NCI-H526 (cell line): ENCODE measurements around the gene DNAI1.
"Not testable (repeated sequence)": the region's sequence is repeated elsewhere in the genome, so short reads cannot be mapped to it uniquely, and the experiment has no call there.

Experiments
- DNase-seq, 2 experiments: peaks; one replicate each; lab custom pipeline; 2025; lab: John Stamatoyannopoulos, UW

DNAI1 gene

DNA sequence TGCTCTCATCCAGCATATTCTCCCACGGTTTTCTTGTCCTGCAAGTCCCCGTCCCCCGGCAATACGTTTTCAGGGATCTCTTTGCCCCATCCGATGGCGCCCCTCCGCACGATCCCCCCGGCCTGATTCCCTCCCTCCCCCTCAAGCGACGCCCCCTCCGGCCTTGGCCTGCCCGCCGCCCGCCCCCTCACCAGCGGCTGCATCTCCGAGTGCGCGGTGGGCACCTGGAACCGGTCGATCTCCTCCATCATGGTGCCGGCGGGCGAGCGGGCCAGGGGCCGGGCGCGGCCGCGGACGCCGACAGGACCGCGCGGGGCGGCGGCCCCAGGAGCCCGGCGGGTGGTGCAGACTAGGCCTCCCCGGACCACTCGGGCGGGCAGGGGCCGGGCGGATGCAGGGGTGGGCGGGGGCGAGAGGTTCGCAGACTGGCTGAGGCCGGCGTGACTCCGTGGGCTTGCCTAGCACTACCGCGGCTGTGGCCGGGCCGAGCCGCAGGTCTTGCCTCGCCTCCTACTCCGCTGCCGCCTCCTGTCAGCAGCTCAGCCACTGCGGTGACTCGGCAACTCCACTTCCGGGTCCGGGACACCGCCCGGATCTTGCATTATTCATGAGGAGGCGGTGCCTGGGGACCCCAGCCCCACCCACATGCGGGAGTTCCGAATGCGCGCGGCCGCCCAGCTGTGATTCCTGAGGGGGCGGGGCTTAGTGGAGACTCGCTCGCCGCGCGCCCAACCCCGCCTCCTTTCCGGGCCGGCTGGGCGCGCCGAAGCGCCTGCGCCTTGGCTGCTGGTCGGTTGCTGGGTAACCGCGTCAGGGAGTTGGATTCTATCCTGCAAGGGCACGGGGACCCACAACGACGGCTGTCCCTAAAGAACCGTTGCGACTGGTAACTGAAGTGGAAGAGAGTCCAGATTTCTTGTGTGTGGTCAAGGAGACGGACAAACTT, at the start of gene DNAI1, which contains the start of gene FAM219A:
TSS of gene DNAI1 (plus strand) at position 793 of the 946 bp plus-strand sequence. CDS start 201 bp downstream, outside the sequence.
TSS of gene FAM219A (minus strand) at position 558 of the 946 bp plus-strand sequence. CDS start at position 251, 307 bp downstream.
- DNase-seq, result peak; percentile 92 to 98

DNA sequence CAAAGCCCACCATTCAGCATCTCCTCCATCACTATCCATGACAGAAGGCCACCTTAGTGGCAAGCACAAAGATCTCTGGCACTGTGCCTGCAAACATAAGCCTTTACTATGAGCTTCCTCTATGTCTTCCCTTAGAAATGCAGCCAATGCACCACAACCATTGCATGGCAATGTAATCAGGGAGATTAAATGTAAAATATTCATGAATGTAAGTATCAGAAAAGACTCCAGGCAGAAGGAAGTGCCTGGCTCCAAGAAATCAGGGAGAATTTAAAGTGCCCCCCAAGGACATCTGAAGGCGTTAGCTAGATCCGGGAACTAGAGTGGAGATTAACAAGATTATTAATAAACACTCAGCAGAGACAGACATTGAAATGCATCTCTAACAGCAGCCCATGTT, 49.5 kb upstream of the DNAI1 start:
- DNase-seq, result no peak

DNA sequence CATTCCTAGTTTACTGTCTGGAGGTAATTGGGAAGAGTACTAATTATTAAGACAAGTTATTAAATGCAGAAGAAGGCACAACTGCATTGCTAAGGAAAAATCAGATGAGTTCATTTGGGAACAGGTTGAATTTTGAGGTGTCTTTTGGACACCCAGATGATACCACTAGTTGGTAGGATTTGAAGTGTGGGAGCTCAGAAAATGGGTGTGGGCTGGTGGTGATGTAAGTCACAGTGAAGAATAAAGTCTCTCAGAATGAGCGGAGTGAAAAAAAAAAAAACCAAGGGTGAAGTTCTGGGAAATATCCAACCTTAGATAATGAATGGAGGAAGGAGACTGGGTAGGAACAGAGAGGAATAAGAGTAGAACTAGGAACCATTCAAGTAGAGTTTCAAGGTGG, 46.3 kb upstream of the DNAI1 start:
- no peak for DNase-seq

DNA sequence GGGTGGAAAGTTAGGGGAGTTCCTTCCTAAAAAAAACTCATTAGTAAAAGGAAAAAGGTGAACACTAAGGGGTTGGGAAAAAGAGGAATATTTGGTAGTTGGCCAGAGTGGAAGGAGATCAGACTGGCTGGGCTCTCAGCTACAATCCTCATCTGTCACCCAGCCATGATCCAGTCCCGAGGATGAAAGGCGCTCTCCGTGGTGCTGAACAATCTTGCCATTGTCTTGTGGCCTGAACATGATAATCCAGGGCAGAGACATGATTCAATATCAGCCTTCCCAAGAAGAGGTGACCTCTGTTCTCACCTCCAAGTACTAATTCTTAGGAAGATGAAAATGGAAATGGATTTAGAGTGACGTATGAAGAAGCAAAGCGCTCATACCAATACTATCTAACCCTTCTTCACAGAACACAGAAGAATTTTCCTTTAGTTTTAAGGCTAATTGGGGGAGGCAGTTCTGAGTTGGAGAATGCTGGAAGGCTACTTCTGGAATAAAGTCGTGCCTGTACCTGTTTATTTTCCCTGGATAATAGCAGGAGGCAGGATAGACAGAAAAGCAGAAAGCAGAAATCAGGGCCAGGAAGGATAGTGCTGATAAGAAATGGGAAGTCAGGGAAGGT, 45.3 kb upstream of the DNAI1 start:
- DNase-seq, result no peak

DNA sequence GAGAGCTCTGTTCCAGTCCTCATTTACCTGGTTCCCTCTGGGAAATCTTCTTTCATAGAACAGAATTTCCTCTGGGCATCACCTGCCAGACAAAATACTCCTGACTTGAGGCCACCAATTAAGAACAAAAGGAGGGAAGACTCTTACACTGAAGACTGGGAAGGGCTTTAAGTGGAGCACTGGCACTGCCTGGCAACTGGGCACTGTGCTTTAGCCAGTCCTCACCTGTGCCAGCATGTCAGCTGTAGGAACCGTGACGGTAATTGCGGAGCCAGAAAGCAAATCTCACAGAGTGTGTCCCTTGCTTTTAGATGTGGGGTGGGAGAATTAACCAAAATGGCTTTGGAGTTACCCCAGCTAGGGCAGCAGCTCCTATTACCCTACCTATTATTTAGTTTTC, 40.9 kb upstream of the DNAI1 start:
- no peak for DNase-seq

DNA sequence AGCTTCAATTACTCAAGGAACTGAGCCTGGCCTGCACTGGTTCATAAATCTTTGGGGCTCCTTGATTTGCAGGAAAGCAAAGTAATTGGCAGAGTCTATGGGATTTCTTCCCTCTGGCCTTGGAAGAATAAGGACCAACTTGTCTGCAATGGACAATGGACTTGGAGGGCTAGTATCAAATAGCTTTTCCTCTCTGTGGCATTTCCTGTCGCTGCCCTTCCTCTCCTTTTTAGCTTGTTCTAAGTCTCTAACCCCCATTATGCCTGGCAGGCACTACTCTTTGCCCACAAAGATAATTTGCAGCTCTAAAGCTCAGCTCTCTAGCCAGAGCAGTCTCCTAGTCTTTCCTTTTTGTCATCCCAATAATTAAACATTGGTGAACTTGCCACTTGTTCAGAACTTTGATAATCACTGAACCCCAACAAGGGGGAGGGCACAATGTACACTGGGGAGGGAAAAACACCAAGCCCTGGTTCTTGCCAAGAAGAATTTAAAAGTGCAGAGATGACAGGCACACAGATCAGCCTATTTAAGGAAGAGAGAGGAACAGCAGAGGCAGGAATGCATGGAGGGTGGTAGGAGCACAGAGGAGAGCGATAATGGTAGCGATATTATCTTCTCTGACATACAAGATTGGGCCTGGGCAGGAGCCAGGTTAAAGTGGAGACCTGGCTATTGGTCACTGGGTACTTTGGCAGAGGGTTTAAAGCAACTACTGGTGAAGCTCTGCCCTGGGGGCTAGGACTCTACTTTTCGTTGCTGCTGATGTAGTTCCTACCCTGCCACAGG, 38.7 kb upstream of the DNAI1 start:
- no peak for DNase-seq

DNA sequence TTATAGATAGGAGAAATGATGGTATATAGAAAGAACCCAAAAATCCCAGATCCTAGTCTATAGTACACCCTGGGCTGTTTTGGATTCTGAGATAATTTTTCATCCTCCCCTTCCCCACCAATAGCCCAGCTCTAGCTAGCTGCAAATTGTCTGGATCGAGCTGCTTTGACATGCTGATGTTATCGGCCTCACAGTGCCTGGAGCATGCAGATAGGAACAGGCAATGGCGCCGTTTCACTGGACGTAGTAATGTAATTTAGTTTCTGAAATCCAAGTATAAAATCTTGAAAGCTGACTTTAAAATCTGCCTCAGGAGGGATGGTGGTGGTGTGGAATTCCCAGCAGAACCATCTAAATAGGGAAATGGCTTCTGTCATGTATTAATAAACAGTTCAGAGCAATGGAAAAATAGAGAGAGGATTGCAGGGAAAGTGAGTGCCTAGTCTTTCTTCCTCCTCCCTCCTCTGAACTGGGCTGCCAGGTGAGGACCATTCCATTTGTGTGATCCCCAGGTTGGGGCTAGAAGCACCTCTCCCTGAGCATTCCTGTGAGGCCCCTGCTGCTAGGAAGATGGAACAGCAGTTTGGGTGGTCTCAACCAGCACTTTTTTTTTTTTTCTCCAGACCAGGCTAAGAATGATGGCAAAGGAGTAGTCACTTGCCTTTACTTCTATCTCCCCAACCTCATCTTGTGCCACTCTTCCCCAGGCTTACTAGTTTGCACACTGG, 32.1 kb upstream of the DNAI1 start:
- no peak for DNase-seq

DNA sequence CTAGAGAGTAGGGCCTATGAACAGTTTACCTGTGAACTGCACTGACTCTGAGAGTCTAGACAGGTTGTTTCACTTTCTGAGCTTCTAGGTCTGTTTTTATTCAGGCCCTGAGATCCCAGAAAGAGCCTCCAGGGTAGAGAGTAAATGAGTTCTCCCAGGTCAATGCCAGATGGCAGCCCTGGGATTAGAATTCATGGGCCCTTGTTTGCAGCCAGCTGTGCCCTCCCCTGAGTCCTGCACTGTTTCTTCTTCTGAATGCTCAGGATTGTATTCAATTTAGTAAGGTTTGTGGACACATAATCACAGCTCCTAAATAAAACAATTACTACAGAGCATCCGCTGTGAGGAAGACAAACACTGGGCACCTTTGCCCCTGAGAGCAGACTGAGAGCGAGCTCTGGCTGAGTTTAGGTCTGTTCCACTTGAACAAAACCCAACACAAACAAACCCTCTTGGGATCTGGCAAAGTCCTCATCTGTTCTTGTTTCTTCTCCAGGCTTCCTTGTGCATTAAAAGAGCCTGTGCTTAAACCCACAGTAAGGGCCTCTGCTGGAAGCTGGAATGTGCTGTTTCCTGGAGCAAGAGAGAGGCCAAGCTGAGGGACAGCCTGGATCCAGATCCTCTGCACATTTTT, 30.2 kb upstream of the DNAI1 start:
- no peak for DNase-seq

DNA sequence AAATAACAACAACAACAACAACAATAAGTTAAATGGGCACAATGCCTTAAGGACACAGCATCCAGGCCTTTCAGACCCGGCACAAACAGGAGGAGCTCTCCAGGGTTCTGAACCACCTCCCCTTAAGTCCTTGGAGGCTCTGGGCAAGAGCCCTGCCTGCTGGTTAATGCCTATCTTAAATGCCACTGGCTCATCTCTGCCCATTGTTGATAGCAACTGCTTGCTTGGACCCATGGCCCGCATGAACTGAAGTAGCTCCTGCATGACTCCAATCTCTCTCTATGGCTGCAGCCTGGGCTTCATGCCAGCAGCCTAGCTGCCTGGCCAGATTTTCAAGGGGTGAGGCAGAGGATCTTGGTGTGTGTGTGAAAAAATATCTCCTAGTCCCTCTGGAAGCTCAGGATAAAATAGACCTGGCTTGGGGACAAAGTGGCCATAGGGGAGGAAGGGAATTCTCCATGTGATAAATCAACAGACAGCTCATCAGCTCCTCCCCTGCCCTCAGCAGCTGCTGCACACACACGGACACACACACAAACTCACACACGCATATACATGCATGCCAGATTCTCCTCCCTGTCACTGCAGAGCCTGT, 27.7 kb upstream of the DNAI1 start:
- no peak for DNase-seq

DNA sequence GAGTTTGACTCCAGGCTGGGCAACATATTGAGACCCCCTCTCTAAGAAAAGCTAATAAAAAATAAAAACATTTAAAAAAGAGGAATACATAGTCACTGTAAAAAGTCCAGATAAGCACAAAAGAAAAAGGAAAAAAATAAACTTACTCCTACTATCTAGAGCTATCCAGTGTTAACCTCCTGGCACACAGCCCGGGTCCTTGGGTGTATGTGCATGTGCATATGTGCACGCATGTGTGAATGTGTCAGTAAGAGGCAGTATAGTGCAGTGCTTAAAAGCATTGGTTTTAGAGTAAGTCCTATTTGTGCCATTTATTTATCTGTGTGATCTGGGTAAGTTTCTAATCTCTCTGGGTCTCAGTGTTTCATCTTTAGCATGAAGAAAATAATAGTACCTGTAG, 26.9 kb upstream of the DNAI1 start:
- no peak for DNase-seq

DNA sequence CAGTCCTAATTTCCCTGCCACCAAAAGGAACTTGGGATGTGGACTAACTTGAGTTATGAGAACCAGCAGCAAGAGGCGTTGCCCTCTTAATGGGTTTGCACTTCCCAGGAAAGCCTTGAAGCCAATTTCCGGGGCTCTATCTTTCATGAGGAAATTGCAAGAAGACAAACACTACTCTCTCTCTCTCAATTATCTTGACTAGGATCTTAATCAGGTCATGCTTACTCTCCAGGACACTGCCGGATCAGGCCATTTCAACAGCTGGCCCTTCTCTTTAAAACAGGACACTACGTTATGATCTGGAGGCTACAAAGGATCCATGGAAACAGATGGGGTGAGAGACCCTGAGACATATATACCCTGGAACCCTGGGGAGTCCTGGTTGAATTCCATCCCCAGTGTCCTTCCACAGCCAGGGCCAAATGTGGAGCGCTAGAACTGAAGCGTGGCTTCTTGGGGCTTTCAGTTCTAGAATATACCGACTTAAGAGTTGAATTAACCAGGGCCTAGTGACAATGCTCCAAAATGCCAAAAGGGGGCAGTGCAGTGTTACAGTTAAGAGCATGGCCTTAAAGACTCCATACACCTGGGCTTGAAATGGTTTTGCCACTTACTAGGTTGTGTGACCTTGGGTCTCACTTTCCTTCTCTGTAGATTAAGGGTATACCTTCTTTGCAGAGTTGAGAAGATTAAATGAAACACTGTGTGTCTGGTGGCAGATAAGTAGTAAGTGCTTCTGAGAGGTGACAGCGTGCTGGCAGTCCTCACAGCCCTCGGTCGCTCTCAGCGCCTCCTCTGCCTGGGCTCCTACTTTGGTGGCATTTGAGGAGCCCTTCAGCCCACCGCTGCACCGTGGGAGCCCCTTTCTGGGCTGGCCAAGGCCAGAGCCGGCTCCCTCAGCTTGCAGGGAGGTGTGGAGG, 21.3 kb upstream of the DNAI1 start:
- DNase-seq, result peak; percentile 72 to 90

DNA sequence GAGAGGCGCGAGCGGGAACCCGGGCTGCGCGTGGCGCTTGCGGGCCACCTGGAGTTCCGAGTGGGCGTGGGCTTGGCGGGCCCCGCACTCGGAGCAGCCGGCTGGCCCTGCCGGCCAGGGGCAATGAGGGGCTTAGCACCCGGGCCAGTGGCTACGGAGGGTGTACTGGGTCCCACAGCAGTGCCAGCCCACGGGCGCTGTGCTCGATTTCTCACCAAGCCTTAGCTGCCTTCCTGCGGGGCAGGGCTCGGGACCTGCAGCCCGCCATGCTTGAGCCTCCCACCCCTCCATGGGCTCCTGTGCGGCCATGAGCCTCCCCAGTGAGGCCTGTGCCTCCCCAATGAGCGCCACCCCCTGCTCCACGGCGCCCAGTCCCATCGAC, 20.7 kb upstream of the DNAI1 start:
- DNase-seq, result not testable (repeated sequence)

DNA sequence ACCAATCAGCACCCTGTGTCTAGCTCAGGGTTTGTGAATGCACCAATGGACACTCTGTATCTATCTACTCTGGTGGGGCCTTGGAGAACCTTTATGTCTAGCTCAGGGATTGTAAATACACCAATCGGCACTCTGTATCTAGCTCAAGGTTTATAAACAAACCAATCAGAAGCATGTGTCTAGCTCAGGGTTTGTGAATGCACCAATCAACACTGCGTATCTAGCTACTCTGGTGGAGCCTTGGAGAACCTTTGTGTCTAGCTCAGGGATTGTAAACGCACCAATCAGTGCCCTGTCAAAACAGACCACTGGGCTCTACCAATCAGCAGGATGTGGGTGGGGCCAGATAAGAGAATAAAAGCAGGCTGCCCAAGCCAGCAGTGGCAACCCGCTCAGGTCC, 20.1 kb upstream of the DNAI1 start:
- DNase-seq, result not testable (repeated sequence)

DNA sequence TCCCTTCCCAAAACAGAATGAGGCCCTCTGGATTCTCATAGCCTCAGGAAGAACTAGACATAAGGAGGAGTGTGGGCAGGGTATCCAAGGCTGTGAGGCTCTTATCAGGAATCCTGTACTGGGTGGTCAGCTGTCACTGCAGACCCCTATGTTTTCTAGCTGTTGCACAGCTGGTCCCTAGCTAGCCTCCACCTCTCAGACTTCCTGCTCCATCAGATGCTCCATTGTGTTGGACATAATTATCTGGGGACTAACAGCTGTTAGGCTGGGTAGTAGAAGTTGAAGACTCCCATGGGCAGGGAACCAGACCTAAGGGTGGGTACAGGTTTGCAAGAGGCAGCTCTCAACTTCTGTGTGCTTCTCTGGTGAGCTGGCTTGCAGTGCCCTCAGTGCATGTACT, 18.6 kb upstream of the DNAI1 start:
- DNase-seq, result no peak

DNA sequence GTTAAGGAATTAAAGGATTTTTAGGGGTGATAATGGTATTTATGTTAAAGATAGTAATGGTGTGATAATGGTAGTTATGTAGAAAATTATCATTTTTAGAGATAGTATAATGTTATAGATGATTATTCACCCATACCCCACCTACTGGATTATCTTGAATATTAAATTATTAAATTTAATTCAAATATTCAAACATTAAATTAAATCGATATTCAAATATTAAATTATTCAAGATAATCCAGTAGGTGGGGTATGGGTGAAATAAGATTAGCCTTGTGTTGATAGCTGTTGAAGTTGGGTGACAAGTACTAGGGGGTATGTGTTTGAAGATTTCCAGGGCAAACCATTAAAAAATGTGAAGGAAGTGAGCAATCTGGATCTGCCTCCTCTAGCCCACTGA, 15.8 kb upstream of the DNAI1 start:
- no peak for DNase-seq

DNA sequence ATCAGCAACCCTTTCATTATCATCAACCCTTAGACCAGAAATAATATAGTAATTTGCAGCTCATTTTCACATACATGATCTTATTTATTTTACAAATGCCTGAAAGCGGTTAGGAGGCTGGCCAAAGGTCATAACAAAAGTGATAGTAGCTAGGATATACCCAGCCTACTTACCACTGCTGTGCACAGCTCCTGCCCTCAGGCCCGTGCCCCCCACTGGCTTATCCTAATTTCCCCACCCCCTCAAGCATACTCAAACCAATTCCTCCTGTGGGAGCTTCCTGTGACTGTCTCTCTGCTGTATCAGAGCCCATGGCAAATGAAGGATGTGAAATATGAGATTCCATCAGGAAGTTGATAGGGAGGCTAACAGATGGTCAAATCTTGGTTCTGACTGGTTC, 15.1 kb upstream of the DNAI1 start:
- DNase-seq, result no peak

DNA sequence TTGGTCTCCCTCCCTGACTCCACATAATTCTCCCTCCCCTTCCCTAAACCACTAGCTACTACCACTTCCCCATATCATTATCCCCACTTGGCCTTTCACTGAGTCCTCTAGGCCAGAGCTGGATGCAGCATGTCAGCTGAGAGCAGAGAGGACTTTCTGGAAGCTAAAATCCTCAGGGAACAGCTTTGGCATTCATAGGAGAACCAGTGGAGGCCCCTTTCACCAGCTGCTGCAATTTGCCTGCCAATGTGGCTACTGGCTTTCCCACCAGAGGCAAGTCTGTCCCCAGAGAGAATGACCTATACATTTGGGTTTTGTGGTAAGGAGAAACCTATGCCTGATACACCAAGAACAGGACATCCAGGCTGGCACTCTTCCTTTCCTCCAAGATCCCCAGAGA, 14.6 kb upstream of the DNAI1 start:
- no peak for DNase-seq

DNA sequence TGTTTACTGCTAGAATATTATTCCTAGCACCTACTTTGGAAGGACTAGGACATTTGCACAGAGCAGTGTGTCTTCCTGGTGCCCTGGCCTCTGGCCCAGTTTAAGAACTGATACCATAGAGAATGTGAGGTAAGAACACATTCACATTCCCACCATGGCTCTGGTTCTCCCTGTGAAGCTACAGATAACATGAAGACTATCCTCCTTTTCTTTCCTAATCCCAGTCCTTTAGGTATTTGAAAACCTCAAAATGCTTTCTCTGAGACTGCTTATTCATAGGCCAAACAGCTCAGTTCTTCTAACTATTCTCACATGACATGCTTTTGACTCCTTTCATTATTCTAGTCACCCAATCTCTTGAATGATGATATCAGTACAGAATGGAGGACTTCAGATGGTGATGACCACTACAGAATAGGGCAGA, 12.1 kb upstream of the DNAI1 start:
- no peak for DNase-seq

DNA sequence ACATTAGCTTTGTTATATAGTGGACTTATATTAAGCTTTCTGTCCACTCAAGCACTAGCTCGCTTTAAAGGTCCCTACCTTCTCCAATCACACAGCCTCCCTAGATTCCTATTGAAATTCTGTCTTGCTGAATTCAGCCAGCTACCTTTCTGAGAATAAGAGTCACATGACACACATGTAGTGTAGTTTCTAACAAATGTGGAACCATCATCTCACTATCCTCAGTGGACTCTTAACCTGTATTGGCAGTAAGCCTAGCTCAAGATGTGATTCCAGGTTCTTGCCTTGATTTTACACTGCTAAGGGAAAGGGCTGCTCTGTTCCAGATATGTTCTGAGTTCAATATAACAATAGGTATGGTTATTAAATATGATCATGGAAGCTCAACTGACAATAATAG, 11.7 kb upstream of the DNAI1 start:
- DNase-seq, result no peak

DNA sequence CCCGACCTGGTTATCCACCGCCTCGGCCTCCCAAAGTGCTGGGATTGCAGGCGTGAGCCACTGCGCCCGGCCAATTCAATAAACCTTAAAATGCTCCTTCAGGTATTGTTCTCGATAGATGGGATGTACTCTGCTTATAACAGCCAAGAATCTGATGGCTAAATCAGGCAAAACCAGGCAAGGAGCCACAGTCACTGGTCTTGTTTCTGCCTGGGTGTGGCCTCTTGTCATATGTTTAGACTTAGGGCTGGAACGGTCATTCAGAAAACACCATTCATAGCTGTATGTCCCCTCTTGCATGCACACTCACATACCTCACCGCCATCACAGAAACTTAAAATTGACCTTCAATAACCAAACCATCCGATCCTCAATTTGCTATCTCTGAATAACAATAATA, 8.0 kb upstream of the DNAI1 start:
- no peak for DNase-seq
